ENCODE results near the gene AQP5. TPM values are rescaled to one million over a fixed set of nuclear protein-coding genes. Genes with fewer than 3 reads are reported as not detected.

AQP5 gene
- total RNA-seq, 1 experiment from 2014 or later, result not detected

DNA sequence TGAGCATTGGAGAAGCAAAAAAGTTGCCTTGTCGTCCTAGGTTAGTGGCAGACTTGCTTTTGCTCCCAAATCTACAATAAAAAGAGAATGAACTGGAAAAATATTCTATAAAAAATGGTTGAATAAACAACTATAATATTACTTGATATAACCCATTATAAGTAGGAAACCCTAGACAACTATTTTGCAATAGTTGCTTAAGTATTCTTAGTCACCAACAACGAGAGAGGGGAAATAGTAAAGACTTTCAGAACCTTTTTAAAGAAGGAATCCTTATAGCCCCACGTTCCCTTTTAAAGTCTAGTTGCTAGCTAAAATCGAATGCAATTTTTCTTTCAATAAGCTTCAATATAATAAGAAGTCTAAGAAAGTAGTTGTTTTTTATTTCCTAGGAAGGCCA lies 28.6 kb downstream of the AQP5 start:
- in situ Hi-C loops (cut with HindIII; ENCODE audit: low sequenced_read_pairs), result no loop called here

DNA sequence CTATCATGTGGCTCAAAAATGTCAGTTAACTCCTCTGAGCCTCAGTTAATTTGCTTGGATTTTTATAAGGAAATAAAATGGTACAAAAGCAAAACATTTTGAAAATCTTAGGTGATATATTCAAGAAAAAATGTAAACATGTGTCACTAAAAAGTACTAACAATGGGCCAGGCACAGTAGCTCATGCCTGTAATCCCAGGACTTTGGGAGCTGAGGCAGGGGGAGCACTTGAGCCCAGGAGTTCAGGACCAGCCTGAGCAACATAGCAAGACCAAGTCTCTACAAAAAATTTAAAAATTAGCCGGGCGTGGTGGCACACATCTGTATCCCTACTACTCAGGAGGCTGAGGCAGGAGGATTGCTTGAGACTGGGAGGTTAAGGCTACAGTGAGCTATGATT lies 36.8 kb downstream of the AQP5 start:
- no peak for DNase-seq (ENCODE audit: low spot score)
- in situ Hi-C loops (cut with HindIII; ENCODE audit: low sequenced_read_pairs), result no loop called here

More for the DNA sequence above, 28.6 kb downstream of the AQP5 start:
- DNase-seq (ENCODE audit: low spot score), result no peak

DNA sequence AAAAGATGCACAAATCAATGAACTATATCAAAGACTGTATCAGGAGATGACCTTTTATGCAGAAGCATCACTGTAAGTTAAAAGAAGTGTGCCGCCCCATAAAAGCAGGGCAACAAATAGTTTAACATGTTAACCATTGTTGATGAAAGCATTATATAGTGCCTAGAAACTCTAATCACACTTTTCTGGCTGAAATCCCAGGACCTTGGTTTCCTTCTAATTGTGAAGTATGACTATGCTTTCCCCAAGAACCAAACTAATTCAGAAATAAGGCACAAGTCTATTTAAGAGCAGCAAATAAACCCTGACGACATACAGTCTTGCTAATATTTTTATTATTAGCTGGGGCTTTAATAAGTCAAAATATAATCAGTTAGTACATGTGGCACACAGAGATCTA lies 41.9 kb downstream of the AQP5 start:
- DNase-seq (ENCODE audit: low spot score), result no peak
- in situ Hi-C loops (cut with HindIII; ENCODE audit: low sequenced_read_pairs), result no loop called here

DNA sequence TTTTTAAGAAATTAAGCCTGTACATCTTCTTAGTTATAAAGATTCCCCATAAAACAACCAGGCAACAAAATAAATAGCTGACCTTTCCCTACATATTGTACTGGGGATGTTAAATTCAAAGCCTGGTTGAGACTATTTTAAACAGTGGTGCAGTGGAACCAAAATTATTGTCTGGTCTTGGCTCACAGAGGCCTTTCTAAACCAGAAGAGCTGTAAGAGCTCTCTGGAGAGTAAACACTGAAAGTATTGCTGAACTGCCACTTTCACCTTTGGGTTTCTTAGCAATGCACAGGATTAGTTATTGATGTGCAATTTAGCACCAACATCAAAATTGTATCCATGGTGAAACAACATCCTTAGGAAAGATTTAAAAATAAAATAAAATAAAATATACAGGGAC lies 43.0 kb downstream of the AQP5 start:
- in situ Hi-C loops (cut with HindIII; ENCODE audit: low sequenced_read_pairs), result no loop called here
- DNase-seq (ENCODE audit: low spot score), result no peak

DNA sequence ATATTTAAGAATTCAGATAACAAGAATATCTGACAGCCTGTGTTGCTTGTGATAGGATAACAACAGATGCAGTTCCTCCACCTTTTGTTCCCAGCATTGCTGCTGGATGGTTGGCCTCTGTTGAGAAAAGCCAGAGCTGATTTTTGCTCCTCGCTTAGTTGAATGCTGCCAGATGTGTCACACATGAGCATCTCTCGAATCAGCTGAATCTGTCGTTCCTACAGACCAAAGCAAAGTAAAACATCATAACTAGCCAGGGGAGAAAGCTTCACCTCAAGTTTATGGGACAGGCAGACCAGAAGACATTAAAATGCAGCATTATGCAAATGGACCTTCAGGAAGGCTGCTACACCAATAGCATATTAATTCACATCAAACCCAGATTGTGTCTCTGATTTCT lies 43.5 kb downstream of the AQP5 start:
- in situ Hi-C loops (cut with HindIII; ENCODE audit: low sequenced_read_pairs), result no loop called here
- no peak for DNase-seq (ENCODE audit: low spot score)

DNA sequence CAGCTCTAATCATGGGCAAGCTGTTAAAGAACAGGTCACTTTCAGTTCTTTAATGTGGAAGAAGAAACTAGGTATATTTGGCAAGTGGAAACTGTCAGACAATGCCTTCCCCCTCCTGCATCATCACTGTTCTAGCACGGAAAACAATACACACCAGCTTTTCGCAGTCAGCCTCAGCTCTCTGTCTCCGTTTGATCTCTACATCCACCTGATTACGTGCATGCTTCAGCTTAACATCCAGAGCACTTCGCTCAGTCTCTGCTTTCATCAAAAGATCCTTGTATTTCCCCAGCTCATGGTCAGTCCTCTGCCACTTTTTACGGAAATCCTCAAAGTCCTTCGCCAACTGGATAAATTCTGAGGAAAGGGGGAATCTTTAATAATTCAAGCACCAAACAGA lies 44.6 kb downstream of the AQP5 start:
- DNase-seq (ENCODE audit: low spot score), result no peak
- in situ Hi-C loops (cut with HindIII; ENCODE audit: low sequenced_read_pairs), result no loop called here

DNA sequence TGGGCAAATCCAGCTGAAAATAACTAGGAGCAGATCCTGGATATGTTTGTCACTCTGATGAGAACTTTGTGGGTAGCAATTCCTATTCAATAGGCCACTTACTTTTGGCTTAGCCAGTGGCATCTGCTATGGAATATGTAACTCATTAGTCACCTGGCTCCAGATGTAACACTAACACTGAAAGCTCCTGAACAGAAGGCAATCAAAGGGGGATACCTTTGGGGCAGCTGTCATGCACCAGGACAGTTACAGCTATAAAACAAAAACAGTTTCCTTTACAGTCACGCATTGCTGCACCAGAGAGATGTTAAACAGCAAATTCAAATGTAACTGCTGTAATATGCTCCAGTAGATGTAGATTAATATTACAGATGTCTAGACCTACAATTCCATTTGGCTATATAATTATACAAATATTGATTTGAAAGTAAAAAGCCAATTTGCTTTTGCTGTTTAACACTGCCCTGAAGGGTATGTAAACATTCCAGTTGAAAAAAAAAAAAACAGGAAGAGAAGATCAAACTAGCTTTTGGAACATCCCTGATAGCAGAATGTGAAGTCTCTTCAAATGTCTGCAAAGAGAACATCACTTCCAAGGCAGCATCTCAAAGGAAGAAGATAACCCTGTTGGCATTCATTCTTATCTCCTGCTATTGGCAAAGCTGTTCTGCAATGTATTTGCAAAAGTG lies 45.2 kb downstream of the AQP5 start:
- no peak for DNase-seq (ENCODE audit: low spot score)
- in situ Hi-C loops (cut with HindIII; ENCODE audit: low sequenced_read_pairs), result no loop called here

DNA sequence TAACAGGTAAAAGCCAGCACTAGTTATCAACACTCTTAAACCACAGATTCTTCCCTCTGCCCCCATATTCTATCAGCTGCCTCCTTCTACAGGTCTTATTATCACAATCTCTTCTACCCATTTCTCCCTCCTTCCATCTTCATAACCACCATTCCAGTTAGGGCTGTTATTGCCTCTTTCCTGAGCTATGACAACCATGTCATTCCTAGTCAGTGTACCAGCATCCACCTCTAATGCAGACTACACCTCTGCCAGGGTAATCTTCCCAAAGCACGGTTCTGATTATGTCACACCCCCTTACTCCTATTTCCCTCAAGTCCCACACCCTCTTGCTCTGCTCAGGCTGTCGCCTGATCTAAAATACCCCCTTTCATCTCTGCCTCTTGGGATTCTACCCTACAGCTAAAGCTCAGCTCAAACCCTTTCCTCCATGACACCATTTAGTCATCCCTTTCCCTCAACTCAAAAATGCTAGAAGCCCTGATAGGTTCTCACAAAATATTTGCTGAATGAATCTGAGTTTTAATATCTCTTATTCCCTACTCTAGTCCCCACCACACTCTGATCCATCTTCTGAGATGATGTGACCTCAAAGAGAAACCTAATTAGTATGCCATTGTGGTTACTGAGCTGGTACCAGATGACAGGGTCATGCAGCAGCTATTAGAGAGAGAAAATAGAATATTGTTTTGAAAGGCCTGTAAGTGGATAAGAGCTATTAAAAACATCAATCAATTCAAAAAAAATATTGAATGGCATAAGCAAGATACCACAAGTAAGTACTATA lies 51.9 kb downstream of the AQP5 start:
- in situ Hi-C loops (cut with HindIII; ENCODE audit: low sequenced_read_pairs), result no loop called here
- DNase-seq (ENCODE audit: low spot score), result no peak

DNA sequence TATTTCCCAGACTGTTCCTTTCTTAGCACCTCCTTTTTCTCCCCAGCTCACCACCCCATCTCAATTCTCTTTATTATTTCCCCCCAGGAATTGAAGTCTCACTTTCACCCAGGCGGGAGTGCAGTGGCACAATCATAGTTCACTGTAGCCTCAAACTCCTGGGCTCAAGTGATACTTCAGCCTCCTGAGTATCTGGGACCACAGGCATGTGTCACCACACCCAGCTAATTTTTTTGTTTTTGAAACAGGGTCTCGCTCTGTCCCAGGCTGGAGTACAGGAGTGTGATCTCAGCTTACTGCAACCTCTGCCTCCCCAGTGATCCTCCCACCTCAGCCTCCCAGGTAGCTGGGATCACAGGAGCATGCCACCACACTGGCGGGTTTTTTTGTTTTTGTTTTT lies 52.7 kb downstream of the AQP5 start:
- no peak for DNase-seq (ENCODE audit: low spot score)
- in situ Hi-C loops (cut with HindIII; ENCODE audit: low sequenced_read_pairs), result no loop called here

Other genes with a start within 250 kb of the AQP5 start
- 235 and 267 TPM in 2 replicates for gene TMBIM6, start 220.3 kb upstream of the AQP5 start, total RNA-seq (2014; rRNA removed; shearing (Covaris generic))
- gene NCKAP5L, start 133.5 kb upstream of the AQP5 start, total RNA-seq (2014; rRNA removed; shearing (Covaris generic)), result 11.4 and 17.0 TPM in 2 replicates
- 1.9 and 2.8 TPM in 2 replicates for gene BCDIN3D, start 118.8 kb upstream of the AQP5 start, total RNA-seq (2014; rRNA removed; shearing (Covaris generic))
- gene FAIM2, start 58.0 kb upstream of the AQP5 start, total RNA-seq (2014; rRNA removed; shearing (Covaris generic)), result not detected in 2 replicates
- not detected in 2 replicates for gene AQP2, start 11.1 kb upstream of the AQP5 start, total RNA-seq (2014; rRNA removed; shearing (Covaris generic))
- gene AQP6, start 11.1 kb downstream of the AQP5 start, total RNA-seq (2014; rRNA removed; shearing (Covaris generic)), result 0.37 and 1.6 TPM in 2 replicates
- 115 and 125 TPM in 2 replicates for gene RACGAP1, start 63.6 kb downstream of the AQP5 start, total RNA-seq (2014; rRNA removed; shearing (Covaris generic))
- 9.2 and 13.1 TPM in 2 replicates for gene ASIC1, start 95.7 kb downstream of the AQP5 start, total RNA-seq (2014; rRNA removed; shearing (Covaris generic))
- 39.1 and 68.1 TPM in 2 replicates for gene SMARCD1, start 123.5 kb downstream of the AQP5 start, total RNA-seq (2014; rRNA removed; shearing (Covaris generic))
- gene GPD1, start 142.1 kb downstream of the AQP5 start, total RNA-seq (2014; rRNA removed; shearing (Covaris generic)), result not detected in 2 replicates
- 59.1 and 93.0 TPM in 2 replicates for gene COX14, start 150.4 kb downstream of the AQP5 start, total RNA-seq (2014; rRNA removed; shearing (Covaris generic))
- gene CERS5, start 205.5 kb downstream of the AQP5 start, total RNA-seq (2014; rRNA removed; shearing (Covaris generic)), result 51.0 and 56.0 TPM in 2 replicates